HG02571 (cell line): Measurements from ENCODE around the gene PTPRN2.

ENCODE experiments used
- ATAC-seq: cut with Tn5 transposase; IDR thresholded peaks from one replicate; pipeline ENCODE4 v1.9.1; 2021; ENCODE audit warnings: mild to moderate bottlenecking, moderate library complexity; ENCODE audit not compliant: unreplicated experiment

The PTPRN2 gene

DNA sequence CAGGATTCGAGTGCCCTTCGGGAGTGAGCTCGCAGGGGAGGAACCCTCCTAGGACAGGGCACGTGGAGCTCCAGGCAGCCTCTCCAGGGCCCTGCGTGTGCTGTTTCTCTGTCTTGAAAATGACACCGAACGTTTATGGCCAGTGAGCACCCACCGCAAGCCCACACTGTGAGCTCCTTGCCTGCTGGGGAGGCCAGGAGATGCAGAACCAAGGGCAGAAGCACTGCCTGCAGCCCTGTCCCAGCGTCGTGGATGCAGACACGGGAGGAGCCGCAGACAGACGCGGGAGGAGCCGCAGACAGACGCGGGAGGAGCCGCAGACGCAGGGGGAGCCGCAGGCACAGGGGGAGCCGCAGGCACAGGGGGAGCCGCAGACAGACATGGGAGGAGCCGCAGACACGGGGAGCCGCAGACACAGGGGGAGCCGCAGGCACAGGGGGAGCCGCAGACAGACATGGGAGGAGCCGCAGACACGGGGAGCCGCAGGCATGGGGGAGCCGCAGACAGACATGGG, 314.4 kb downstream of the PTPRN2 start:
- ATAC-seq, result no peak

DNA sequence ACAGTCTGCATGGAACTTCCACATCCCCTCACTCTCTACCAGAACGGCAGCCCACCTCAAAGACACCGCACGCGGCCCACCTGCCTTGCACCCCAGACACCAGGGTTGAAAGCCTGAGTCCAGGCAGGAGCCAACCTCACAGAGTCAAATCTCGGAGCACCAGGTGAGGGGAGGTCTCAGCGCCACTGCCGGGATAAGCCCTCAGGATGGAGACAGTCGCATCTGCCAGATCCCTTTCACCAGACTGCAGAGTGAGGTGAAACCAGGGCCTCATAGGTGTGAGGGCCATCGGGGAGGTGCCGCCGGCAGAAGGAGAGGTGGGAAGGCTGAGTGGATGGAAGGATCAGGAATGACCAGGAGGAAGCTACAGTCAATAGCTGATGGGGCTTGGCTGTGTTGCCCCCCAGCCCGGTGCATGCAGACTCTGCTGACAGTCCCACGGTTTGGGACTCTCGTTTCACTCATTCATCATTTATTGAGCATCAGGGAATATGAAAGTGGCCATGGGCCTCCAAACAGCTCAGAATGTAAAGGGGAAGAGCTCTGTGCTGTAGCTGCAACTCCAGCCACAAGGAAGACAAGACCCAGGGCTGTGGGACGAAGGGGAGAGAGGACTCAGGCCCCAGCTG, 315.0 kb downstream of the PTPRN2 start:
- no peak for ATAC-seq

DNA sequence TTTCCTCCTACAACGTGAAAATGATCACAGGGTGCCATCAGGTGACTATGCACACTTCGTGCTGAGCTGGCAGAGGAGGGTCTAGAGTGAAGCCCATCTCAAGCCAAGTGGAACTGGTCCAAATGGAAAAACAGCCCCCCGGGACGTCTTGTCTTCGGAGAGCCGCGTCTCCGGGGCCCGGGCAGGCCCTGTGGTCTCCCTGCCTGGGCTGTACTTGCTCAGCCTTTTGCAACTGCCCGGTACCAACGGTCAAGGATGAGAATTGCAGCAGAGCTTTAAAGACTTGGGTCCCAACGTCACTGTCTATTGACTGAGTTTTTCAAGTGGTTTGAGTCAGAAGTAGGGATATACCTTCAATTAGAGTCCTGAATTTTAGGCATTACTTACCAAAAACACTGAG, 315.5 kb downstream of the PTPRN2 start:
- ATAC-seq, result no peak

DNA sequence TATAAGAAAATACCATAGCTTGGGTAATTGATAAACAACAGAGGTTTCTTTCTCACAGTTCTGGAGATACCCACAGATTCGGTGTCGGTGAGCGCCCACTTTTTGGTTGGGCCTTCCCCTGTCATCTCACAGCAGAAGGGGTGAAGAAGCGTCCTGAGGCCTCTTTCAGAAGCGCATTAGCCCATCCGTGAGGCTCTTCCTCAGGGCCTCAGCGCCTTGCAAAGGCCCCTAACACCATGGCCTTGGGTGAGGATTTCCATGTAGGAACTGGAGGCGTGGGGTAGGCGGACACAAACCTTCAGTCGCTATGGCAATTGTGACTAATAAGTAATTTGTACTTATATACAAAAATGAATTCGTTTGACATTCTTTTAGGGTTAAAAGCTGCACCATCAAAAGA, 316.0 kb downstream of the PTPRN2 start:
- ATAC-seq, result no peak

DNA sequence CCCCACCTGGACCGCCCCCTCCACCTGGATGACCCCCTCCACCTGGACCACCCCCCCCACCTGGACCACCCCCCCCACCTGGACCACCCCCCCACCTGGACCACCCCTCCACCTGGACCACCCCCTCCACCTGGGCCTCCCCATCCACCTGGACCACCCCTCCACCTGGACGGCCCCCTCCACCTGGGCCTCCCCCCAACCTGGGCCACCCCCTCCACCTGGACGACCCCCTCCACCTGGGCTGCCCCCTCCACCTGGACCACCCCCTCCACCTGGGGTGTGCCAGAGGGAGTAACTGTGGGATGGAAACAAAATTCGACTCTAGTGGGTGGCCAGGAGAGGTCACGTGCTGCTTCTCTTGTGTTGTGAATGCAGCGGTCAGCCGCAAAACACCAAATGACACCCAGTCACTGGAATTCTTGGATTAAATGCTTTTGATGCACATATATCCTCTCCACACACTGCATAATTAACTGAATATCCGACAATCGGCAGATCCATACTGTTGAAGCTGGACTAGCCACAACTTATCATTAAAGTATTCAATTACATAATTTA, 316.7 kb downstream of the PTPRN2 start:
- ATAC-seq, result no peak

DNA sequence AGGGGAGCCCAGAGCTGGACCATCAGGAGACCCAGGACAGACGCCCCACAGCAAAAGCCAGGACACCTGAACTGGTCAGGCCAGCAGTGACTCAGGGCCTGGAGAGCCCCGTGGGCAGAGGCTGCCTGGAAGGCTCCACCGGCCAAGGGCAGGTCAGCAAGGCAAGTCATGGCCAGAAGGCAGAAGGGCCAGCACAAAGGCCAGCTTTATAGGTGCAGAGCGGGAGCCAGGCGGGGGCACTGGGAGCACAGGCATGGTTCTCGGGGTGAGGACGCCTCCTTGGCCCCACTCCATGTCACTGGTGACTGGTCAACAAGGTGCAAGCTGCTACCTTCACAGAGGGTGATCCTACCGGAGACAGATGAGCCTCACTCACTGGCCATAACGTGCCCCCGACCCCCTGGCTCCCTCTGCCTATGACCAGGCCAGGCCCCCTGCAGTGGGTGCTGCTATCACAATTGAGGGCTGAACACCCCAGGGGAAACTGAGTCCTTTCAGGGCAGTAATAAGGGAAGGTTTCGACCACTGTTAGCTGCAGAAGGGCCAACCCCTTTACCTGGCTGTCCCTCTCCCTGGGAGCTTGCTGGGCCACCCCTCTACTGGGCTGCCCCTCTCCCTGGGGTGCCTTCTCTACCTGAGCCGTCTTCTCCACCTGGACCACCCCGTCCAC, 317.4 kb downstream of the PTPRN2 start:
- ATAC-seq, result no peak

DNA sequence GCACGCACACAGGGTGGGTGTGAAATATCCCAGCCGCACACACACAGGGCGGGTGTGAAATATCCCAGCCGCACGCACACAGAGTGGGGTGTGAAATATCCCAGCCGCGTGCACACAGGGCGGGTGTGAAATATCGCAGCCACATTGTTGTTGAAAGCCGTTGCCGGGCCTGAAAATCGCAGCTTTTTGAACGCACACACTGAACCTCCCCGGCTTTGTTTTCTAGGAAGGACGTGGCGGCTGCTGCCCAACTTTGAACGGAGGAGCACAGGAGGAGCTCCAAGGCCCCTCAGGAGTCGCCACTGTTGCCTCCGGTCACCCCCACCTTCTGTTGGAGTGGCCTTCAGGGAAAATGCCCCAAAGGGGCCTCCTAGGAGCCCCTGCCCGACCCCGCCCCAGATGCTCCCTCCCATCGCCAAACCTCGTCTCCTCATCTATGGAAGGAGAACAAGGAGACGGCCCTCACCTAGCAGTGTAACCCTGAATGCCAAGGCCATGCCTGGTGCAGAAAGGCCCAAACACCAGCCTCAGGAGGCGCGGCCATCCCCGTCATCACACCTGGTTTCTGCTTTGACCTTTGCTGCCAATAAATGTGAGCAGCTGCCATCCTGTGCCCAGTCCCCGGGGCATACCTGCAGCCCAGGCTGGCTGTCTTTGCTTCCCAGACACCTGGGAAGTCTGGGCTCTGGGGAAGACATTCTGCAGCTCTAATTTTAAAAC, 318.6 kb downstream of the PTPRN2 start:
- ATAC-seq, result no peak

DNA sequence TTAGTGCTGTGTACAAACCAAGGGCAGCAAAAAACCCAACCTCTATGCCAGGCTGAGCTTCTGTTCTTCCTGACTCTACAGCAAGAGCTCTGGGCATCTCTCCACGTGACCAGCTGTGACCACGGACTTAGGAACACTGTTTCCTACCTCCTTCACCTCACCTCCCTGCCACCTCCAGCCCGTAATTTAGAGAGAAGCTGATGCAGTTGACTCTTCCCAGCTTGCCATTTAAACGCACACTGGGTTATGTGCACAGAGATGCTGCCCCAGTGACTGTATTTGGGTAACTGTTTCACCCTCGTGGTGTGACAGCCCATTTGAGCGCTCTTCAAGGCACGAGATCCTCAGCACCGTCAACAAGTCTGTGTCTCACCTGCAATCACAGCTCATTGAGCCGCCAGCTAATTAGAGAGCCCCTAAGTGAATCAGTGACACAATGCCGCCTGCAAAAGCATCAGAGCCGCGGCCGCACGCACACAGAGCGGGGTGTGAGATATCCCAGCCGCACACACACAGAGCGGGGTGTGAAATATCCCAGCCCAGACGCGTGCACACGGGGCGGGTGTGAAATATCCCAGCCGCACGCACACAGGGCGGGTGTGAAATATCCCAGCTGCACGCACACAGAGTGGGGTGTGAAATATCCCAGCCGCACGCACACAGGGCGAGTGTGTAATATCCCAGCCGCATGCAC, 319.7 kb downstream of the PTPRN2 start:
- ATAC-seq, result no peak

DNA sequence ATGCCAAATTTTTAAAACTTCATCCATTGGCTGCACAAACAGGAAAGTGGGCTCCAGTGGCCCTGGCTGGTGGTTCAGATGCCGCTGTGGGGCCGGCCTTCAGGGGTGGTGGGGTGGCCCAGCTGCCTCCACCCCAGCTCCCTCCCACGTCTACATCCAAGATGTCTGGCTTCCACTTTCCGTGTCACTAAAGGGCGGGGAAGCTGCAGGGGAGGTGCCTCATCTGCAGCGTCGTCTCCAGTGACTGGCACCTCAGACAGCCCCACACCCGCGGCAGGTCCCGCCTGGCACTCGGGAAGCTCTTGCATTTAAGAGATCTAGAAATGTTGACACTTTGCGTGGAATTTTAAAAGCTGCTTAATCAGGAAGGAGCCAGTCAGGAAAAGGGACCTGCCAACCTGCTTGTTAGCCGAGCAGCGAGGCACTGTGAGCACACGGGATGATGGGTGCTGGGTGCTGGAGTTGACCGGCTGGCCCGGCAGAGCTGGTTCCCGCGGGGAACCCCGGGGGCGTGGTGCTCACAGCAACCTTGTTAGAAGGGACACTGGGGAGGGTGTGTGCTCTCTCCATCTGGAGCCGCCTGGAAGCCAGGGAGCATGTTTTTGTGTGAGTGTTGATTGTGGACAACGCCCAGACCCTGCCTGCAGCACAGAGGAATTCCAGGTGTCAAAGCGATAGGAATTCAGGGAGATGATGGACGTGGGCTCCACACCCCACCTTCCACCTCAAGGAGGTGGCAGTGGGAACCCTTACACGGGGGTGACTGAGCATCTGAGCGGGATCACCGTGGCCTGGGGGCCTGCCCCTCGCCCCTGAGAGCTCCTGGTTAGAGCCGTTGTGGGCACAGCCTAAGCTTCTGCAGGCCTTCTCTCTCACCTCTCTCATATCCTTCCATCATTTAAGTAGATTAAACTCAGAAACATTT, 320.5 kb downstream of the PTPRN2 start:
- no peak for ATAC-seq

DNA sequence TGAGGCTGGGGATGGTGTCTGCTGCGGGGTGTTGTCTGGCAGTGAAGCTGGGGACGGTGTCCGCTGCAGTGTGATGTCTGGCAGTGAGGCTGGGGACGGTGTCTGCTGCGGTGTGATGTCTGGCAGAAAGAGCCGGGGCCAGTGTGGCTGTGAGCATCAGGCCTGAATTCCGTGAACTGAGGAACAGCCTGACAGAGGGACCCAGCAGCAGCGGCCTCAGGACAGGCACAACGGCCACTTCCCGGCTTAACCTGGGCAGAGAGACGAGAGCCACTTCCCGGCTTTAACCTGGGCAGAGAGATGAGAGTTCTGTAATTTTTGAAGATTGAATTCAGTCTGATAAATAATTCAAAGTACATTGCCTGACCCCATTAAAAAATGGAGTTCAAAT, 321.2 kb downstream of the PTPRN2 start:
- ATAC-seq, result no peak

DNA sequence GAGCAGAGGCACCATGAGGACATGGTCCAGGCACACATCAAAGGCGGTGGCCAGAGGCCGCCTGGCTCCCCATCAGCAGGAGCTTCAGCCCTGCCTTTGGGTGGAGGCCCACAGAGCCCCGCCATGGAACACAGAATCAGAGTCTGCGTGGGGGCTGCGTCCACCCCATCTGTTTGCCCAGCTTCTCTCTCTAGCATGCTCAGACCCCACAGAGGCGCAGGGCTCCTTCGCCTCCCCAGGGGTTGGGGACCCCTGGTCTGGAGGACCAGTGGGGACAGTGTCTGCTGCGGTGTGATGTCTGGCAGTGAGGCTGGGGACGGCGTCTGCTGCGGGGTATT, 321.9 kb downstream of the PTPRN2 start:
- ATAC-seq, result no peak

DNA sequence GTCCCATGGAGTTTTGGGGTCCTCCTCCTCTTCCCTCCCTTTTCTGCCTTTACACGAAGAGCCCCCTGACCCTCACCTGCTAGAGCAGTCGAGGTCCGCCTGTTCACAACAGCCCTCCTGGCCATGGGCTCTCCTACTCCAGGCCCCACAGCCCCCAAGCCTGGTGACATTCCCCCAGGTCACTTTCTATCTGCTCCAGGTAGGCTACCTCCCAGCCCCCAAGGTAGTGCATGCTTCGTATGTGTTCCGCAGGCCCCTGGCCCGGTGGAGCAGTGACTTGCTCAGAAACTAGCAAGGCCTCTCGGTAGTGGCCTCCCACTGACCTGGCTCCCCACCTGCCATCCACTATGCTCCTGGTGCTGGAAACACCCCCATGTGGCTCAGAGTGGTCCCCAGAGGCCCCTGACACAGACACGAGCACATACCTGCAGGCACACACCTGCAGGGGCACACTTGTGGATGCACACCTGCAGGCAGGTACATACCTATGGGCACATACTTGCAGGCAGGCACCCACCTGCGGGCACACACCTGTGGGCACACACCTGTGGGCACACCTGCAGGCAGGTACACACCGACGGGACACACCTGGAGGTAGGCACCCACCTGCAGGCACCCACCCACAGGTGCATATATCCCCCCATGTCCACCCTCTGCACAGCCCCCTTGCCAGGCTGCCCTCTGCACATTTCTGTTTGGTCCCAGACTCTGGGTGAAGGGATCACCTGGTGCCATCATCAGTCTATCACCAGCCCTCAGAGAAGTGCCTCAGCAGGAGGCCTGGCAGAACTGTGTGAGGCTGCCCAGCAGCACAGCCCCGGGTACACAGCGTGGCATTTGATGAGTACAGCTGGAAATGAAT, 322.5 kb downstream of the PTPRN2 start:
- no peak for ATAC-seq

DNA sequence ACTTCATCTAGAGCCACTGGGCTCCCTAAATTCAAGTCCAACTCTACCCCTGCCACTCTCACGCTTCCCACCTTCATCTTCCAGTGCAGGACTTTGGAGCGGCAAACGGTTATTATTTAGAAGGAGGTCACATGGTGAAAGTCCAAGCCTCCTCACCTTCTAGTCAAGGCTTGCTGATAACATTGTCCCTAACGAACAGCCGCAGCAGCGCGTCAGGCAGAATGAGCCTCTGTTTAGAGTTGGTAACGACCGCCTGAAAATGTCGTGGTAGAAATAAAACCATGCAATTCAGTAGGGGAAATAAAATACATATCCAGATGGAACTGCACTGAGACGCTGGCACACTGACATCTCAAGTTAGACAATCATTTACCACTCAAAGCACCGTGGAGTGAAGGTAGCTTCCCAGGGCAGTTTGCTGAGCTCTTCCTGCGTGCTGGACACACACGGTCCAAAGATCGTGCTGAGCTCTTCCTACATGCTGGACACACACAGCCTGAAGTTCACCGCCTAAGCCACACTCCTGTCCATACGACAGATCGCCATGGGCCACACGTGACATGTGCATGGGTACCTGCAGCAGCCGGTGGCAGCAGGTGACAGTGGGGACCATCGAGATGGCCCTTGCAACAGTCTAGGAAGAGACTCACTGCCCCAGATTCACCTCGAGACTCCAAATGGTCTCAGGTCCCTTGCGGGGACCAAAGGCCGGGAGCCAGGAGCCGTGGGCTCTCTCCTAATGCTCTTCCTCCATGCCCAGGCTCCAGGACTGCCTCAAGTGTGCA, 323.5 kb downstream of the PTPRN2 start:
- no peak for ATAC-seq

DNA sequence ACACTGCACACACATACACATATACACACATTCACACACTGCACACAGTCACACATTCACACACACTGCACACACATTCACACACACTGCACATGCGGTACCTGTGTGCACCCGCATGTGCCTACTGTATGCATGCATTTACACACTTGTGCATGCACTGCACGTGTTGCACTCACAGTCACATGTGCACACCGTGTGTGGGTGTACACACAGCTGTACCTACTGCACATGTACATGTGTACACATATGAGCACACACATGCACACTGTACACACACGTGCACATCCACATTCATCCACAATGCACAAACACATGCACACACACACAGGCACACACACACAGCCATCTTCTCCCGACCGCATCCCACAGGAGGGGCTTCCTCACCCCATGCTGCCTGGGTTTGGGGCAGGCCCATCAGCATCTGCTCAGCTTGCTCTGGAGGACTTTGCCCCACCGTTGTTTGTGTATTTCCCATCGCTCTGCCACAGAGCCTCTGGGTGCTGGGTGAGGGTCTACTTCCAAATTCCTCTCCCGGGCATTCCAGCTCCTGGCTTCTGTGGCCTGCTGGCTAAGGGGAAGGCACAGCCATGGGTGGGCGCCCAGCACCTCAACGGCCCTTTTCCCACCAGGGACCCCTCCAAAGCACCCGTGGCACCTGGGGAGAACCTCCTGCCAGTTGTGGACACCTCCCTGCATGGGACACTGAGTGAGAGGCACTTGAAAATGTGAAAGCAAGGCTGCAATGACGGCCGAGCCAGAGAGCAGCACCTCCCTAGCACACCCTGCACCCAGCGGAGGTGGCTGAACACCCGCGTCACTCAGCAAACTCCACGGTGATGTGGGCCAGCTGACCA, 324.3 kb downstream of the PTPRN2 start:
- no peak for ATAC-seq

DNA sequence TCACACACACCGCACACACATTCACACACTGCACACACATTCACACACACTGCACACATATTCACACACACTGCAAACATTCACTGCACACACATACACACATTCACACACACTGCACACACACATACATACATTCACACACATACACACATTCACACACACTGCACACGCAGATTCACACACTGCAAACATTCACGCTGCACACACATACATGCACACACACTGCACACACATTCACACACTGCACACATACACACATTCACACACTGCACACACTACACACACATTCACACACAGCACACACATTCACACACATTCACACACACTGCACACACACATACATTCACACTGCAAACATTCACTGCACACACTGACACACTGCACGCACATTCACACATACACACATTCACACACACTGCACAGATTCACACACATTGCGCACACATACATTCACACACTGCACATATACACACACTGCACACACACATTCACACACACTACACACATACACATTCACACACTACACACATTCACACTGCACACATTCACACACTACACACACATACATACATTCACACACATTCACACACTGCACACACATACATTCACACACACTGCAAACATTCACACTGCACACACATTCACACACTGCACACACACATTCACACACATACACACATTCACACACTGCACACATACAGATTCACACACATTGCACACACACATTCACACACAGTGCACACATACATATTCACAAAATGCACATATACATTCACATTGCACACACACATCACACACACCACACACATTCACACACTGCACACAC, 325.1 kb downstream of the PTPRN2 start:
- ATAC-seq, result no peak

DNA sequence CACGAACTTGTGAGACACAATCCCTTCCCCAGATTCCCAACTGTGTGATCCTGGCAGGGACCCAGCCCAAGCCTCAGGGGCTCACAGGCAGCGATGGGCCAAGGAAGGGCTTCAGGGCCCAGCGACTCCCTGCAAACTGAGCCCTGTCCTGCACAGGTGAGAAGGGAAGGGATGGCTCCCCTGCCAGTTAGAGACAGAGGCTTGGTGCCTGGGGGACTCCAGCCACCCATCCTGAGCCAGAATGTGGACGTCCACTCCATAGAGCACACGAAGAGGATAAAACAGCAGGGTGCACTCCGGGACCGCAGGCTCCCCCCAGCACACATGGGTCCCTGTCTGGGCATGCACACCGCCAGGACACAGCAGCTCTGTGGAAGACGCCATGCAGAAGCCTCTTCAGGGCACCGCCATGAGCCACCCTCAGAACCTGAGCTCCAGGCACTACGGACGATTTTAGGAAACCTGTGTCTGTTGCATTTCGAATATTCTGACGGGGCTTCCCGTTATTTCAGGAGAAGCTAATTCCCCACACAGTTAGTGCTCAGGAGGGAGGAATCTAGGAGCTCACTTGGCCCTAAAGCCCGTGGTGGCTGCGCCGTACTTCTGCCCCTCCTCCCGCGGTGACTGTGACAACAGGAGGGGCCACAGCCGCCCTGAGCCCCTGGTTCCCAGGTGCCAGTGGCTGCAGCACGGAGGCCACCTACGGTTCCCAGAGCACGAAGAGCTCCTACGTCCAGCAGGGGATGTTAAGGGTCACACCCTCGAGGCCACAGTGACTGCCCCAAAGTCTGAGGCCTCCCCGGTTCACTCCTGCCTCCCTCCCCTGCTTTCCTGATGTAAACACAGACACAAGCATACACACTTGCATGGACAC, 326.0 kb downstream of the PTPRN2 start:
- no peak for ATAC-seq
